KG1 (cell line): ENCODE results near the gene OFD1.

Experiments used
- DNase-seq: peaks from one replicate; lab custom pipeline; 2025; lab: John Stamatoyannopoulos, UW

The OFD1 gene

GRCh38 chrX:13797512-13797911, 63.0 kb downstream of the OFD1 start:
- no peak for DNase-seq

DNA sequence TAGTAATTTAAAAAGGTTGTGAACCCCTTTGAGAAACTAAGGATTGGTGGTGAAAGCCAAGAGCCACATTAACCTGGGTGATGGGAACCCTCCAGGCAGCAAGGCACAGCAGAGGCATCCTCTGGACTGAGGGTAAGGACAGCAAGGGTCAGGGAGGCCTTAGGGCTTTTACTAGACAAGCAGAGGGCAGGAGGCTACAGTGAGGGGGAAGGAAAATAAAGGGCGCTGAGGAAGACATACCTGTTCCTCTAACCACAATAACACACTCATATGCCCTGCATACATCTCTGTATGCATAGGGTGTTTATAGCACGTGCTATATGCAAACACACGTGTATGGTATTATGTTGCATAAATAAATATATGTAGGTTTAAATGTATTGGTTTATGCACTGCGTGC, 63.6 kb downstream of the OFD1 start:
- DNase-seq: no peak

- no peak for DNase-seq
These were observed 68.6 kb downstream of the OFD1 start for GRCh38 chrX:13803116-13803515.

DNA sequence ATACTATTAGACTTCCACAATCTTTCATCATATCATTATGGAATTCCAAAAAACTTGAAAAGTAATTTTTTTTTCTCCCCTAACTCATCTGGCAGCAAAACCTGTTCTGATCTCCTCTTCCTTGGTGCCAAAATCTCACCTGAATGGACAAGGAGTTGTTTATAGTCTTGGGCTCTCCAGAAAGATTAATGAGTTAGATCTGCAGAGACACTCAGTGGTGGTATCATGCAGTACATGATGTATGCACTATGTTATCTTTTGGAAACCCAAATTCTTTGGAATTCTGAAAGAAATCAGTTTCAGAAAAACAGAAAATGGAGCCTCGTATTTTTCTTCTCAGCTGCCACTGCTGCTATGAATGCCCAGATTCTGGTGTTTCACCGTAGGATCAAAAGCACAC, 70.7 kb downstream of the OFD1 start:
- DNase-seq: no peak

DNA sequence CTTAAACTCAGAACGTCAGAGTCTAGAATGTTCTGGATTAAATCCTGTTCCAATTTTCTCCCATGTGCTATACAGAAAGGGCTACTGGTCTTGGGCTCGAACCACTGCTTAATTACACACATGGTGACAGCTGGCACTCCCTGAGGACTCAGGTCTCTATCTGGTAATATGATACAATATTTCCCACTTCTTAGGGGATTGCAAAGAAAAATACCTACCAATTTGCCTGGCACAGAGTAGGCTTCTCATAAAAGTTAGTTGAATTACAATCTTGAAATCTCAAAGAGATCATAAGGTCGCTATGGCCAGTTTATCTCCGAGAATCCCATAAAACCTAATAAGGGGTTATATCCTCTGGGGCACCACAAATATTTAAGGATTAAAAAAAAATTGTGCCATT, 73.7 kb downstream of the OFD1 start:
- DNase-seq: no peak

GRCh38 chrX:13808865-13809264, 74.3 kb downstream of the OFD1 start:
- DNase-seq: no peak

DNA sequence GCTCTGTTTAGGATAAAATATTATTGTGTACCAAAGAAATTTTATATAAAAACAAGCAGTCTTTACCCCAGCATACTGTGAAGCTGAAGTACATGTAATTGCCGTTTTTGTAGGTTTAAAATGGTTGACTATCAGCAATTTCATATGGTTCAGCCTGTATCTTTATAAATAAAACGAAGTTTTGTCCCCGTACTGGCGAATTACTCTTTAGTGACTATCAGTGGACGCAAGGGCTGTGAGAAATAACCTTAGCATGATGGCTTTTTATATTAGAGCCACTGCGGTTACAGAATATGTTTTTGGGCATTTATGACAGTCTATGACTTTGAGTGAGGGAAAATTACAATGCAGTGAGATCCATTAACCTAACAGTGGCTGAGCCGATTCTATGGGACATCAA, 81.1 kb downstream of the OFD1 start:
- no peak for DNase-seq

GRCh38 chrX:13816176-13816575, 81.6 kb downstream of the OFD1 start:
- no peak for DNase-seq

DNA sequence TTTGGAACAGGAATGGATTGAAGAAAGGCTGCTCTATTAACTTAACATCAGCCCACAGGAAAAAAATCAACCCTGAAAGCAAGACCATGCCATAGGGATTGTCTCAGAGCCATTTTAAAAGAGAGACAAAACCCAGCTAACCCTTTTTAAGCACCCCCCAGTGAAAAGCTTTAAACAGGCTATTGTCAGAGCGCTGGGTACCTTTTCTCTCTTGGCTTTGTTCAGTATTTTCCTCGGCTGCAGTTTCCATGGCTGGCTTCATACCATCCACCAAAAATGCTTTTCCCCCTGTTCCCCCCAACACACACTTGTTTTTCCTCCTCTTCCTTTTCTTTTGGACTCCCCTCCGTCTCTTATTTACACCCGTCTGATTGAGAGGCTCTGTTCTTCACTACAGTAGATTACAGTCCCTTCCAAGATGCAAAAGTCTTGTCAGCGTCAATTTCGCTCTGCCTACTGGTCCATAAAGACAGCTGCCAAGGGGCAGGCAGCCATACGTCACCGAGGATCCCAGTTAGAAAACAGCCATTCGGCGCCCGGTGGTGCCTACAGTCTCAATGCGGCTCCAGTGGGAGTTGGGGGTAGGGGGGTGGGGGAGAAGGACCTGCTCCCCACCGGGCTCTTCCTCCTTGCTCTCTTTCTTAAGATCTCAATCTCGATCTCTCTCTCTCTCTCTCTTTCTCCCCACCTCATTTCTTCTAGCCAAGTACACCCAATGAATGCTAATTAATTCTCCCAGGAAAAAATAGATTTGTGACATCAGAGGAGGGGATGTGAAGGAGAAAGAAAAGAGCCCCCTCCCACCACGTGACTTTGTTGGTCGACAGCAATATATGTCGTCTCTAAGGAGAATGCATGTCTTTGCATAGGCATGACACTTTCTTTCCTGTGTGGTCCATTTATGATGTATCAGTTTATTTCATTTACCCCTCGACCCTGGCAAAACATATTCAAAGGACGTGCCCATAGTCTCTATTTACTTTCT, 82.4 kb downstream of the OFD1 start, which contains the start of gene GPM6B:
TSS of gene GPM6B (minus strand) at position 451 of the 985 bp plus-strand sequence. CDS start at position 262, 189 bp downstream.
- no peak for DNase-seq
